Esophagus muscularis mucosa (tissue), 4 donors: ENCODE data around the gene TACSTD2.
"Not testable (repeated sequence)": the region's sequence is repeated elsewhere in the genome, so short reads cannot be mapped to it uniquely, and the experiment has no call there.

Source experiments
- EP300 ChIP-seq: sonication (generic); formaldehyde crosslinking; IDR thresholded peaks from one replicate; pipeline ENCODE4 v1.6.1; 2017; ENCODE audit warnings: antibody characterized with exemption
- POLR2A ChIP-seq: fragments of 450-650 bp; IDR thresholded peaks from one replicate; pipeline ENCODE4 v1.6.1; 2017; ENCODE audit warnings: antibody characterized with exemption, moderate library complexity, mild to moderate bottlenecking, low read depth
- POLR2AphosphoS5 ChIP-seq, 2 donors: sonication (generic); formaldehyde crosslinking; IDR thresholded peaks; one replicate each; pipeline ENCODE4 v1.6.1; 2017; ENCODE audit warnings: antibody characterized with exemption in 2 of 2
- TF ChIP-seq, protein P1 (sequence below), 3 experiments: fragments of 200-600 bp in 2 of 3; fragments of 450-650 bp in 1 of 3; sonication (generic) in 2 of 3; IDR thresholded peaks; one replicate each; pipeline ENCODE4 v1.5.1; 2017 to 2019; ENCODE audit warnings: antibody characterized with exemption in 3 of 3, mild to moderate bottlenecking in 2 of 3, moderate library complexity in 1 of 3

DNA sequence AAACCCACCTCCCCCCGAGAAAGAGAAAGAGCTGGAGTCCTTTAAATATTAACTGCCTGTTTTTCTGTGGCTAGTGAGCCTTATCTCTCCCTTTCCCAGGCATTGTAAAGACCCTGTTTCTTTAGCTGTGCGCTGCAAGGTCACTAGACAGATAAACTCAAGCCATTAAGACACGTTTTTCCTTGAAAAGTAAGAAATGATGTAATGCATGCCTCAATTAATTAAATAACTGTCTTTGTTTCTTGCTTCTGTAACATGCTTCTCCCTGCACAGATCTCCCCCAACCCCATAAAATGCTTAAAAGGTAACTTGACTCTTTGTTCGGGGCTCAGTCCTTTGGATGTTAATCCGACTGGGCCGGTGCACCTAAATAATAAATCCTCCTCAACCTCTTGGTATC, 27.8 kb downstream of the TACSTD2 start:
- not testable (repeated sequence) for TF ChIP-seq EP300; POLR2A; POLR2AphosphoS5 (IDR thresholded peaks at IDR 0.05)
- TF ChIP-seq, protein P1, sequence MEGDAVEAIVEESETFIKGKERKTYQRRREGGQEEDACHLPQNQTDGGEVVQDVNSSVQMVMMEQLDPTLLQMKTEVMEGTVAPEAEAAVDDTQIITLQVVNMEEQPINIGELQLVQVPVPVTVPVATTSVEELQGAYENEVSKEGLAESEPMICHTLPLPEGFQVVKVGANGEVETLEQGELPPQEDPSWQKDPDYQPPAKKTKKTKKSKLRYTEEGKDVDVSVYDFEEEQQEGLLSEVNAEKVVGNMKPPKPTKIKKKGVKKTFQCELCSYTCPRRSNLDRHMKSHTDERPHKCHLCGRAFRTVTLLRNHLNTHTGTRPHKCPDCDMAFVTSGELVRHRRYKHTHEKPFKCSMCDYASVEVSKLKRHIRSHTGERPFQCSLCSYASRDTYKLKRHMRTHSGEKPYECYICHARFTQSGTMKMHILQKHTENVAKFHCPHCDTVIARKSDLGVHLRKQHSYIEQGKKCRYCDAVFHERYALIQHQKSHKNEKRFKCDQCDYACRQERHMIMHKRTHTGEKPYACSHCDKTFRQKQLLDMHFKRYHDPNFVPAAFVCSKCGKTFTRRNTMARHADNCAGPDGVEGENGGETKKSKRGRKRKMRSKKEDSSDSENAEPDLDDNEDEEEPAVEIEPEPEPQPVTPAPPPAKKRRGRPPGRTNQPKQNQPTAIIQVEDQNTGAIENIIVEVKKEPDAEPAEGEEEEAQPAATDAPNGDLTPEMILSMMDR (IDR thresholded peaks at IDR 0.05) = not testable (repeated sequence)
